NCI-H128 (cell line): ENCODE results near the gene PDE4D.
"Not testable (repeated sequence)": the region's sequence is repeated elsewhere in the genome, so short reads cannot be mapped to it uniquely, and the experiment has no call there.

Source experiments
- DNase-seq: peaks from one replicate; lab custom pipeline; 2025; ENCODE audit not compliant: unreplicated experiment; lab: John Stamatoyannopoulos, UW

The PDE4D gene

DNA sequence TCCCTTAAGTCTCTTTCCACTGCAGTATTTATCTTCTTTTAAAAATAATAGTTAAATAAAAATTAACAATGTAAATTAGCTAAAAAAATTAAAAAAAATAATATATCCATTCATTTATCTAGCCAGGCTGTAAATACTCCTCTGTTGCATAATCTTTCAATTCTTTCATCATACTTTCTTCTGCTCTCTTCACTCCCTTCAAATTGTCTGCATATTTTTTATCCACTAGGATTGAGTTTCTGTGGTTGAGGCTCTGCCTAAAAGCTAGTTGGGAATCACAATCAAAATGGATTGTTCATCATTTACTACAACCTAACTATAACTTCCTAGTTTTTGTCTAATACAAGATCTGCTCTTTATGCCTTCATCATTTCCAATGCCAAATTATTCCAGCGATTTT, 182.2 kb downstream of the PDE4D start:
- no peak for DNase-seq

DNA sequence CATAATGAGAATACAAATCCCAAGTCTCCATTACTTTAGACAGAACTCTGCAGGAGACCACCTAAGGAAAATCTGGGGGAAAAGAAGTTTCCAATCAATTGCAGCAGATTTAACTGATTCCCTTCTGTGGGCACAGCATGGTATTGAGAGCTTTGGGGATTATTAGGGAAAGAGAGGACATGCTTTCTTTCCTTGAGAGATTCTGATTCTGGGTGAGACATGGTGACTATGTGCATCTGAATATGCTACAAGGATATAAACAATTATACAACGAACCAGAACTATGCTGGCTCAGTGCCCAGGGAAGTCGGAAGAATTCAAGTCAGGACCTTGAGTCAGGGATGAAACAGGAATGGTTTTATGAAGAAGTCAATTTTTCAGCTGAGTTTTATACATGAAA, 183.7 kb downstream of the PDE4D start:
- no peak for DNase-seq

DNA sequence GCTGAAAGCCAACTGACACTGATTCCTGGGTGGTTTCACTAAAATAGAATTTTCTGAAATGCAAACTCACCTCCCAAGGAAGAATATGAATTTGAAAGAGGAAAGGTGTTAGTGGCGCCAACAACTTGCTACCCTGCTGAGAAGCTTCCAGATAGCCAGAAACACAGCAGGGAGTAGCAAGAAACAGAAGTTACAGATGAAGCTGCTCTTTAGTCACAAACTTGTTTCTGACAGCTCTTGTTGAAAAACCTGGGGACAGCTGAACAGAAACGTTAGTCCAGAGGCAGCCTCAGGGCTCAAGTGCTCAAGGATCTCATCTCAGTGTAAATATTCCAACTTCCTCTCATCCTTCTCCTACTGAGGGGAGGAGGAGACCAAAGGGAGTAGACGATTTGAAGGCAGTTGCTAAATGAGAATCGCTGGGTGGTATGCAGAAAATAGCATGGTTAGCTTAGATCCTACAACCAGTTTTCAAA, 184.1 kb downstream of the PDE4D start:
- DNase-seq, result no peak

DNA sequence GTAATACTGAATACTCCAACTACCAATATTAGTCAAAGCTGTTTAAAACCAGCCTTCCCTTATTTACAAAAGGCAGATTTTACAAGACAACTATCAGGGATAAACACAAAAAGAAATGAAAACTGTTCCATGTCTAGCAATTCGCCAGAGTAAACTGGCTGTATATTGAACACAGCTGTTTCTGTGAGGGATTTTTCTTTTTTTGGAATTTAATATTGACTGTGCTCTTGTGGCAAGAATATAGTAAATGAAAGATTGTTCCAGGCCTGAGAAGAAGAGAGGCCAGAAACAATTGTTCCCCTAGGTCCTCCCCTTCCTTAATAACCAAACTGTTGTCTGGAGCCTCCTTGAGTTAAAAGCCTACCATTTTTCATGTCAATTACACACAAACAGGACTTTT, 188.6 kb downstream of the PDE4D start:
- DNase-seq, result no peak

DNA sequence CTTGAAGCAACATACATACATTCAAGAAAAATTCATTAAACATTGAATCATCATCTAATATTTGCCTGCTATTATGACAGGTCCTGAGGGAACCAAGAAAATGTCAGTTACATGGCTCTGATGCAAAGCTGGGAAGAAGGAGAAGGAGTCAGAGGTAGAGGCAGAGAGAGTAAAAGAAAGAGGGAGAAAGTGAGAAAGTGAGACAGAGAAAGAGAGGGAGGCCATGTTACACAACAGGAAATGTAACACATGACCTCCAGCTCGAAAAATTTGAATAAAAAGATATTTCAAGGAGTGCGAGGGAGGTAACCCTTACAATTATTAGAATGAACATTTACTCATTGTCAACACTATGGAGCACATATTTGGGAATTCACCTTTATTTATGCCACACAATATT, 189.7 kb downstream of the PDE4D start:
- DNase-seq, result no peak

DNA sequence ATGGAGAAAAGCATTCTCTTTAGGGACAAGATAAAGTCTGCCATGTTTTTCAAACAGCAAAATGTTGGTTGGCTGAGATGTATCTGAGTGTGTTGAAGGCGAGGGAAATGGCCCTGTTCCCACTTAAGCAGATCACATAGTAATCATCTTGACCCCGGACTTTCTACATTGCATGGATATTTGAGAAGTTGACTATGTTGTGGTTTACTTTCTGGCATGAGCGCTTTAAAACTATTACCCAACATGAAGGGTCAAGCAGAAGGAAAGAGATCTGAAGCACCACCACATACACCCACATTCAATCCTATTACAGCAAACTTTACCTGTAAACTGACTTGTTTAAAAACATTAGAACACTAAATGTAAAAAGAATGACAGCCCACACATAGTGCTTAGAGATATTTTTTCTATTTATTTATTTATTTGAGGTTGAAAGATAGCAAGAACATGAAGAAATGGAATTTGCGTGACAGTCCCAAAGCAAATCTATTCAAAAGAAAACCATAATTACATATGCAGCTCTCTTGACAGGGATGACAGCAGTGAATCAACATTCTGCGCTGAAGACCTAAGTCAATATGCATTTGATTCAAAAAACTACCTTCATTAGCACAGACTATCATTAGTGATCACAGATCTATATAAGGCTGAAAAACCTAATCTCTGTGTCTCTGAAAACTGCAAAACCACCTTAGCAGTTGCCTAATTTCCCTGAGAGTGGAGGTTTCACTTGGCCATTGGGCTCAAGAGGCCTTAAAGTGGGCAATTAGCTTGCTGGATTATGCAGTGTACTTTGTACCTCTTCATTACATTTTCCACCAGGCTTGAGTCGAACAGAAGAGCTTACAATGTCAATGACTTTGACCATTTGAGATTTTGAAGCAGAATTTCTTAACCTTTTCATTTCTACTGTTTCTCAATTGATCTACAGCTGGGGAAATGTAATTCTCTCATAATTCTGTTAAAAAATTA, 195.0 kb downstream of the PDE4D start:
- DNase-seq, result no peak

DNA sequence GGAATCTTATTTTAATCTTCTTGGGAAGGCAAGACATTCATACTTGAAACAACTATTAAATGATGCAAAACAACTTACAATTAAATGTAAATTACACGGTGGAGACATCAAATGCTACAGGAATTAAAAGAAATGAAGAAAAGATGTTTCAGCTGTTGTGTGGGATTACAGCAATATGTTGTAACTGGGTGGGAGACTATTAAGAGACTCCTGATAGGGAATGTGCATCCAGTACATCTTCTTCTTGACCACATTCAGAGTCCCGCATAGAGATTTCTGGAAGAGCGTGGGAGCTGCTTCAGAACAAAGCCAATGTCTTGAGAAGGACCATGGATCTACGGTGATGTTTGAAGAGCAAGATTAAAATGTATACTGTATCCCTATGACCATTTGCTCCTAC, 199.1 kb downstream of the PDE4D start:
- no peak for DNase-seq

DNA sequence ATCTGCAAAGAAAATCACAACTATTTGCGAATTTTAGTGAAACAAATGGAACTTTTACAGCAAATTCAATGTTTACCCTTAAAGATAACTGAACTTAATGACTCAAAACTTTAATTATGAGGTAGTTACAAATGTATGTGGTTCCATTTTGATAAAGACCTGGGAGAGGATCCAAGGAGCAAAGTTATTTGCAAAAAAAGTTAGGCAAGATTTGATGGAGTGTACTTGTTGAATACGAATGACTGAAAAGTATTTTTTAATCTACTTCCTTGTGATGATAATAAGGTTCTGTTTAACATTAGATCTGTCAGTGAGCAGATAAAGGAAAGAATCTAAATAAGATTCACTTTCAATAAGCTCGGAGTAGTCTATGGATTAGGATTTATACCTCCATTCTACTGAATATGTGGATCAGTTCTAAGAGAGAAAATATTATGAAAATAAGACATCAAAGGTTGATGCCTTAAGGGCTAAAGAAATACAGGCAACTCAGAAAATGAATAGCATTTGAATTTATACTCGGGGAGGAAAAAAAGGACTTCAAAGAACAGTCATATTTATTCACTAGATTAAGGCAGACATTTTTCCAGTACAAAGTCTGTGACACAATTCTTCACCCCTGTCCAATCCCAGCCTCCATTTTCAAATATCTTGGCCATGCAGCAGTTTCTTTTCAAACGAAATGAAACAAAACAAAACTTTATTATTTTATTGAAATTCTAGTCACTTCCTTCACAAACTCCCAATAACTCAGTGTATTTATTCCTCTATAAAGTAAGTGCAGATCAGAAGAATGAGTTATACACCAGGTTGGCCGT, 199.8 kb downstream of the PDE4D start:
- DNase-seq, result no peak

DNA sequence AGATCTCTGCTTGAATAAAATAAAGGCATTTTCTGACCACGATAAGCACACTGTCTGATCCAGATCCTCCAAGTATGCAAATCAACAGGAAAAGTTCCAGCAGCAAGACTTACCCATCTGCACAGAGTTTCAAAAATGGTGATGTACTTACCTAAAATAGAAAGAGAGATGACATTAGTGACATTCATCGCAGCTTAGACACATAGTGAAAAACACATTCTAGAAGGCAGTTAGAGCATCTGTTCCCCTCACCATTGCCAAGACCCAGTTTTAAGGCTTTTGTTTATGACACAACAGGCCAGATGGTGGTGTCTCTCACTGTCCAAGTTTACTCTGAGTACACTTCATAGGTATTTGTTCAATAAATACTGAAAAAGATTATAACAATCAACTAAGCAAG, 207.7 kb downstream of the PDE4D start:
- no peak for DNase-seq

DNA sequence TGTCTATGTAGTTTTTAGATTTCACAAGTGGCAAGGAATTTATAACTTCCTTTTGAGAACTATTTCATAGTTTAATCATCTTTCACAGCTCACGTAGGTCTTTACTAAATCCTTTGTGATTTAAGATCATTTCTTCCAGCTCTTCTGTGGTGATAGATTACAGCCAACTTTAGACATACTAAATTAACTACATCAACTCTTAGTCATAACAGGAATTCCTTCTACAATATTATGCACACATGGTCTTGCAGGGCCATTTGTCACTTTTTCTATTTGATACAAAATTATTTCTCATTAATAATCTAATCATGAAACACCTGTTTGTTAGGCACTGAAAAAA, 208.4 kb downstream of the PDE4D start:
- no peak for DNase-seq

DNA sequence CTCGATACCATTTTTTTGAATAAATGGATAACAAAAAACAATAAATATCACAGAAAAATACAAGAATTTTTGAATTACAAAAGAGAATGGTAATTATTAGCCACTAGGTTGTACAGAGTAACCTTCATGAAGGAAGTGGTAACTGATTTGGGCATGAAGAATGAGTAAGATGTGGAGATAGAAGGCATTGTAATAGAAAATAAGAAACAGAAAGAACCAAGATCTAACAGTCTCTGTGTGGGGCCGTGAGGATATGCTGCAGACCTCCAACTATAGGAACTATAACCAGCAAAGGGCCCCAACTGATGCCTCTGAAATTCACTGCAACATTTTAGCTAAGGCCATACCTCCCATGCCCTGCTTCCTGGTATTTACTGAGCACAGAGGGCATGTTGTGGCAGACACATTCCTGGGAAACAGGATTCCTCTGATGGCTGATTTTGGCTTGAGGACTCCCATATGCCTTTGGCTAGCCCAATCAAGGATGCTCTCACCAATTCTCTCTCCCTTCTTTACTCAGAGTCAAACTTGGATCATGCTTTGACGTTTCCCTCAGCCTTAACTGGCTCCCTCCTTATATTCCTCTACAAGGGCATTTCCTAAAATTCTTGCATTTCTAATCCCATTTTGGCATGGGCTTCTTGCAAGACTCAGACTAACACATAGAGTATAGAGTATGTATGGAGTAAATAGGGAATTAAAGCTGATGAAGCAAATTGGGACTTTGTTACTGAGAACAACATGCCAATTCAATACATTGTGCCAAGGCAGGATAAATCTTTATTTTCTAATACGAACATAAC, 208.9 kb downstream of the PDE4D start:
- no peak for DNase-seq

DNA sequence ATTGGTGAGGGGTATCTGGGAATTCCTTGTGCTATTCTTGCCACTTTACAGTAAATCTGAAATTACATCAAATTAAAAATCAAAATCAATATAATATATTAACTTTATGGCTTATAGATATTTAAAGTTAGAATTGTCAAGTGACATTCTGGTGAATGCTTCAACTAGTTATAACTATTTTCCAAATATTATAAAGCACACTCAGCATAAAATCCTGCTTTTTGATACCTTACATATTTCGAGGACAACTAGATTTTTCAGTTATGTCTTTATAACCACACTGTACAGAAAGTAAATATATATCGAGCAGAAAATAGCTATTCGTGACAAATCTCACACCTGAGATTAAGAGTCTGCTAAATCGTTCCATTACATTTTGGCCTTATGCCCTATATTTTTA, 210.2 kb downstream of the PDE4D start:
- no peak for DNase-seq

DNA sequence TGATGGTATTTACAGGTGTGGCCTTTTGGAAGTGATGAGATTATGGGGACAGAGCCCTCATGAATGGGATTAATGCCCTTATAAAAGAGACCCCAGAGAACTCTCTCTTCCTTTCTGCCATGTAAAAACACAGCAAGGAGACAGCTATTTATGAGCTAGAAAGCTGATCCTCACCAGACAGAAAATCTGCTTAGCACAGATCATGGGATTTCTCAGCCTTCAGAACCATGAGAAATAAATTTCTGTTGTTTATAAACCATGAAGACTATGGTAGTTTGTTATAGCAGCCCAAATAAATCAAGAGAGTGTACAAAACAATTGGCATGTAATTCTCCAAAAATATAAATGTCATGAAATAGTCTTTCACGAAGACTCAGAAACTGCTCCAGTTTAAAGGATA, 211.0 kb downstream of the PDE4D start:
- DNase-seq, result no peak

DNA sequence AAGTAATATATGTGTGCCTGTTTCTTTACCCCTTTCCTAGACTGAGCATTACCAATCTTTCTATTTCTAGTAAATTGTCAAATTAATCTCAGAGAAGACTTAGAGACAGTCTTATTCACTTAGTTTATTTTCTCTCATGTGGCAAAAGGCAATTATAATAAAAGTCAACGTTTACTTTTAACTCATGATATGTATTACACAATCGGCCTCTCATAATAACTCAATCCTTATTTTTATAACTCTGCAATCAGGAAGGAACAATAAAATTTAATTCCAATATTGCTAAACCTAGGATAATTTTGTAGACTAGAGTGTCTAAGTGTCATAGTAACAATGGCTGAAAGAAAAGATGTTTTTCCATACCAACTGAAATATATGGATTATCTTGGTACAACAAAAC, 214.6 kb downstream of the PDE4D start:
- no peak for DNase-seq

DNA sequence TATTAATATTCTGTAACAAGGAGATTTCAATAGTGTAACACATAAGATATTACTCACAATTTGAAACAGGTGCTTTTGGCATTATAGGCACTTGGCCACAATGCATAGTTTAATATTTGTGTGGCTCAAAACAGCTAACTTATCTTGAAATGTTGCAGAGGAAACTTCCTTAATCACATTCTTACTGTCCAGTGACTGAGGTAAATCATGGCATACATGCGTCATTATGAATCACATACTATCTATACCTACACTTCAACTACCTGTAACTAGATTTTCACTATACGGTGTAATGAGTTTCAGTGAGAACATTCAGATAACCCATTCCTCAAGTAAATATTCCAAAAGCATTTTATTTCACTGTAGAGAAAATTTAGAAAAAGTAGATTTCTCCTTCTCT, 218.8 kb downstream of the PDE4D start:
- DNase-seq, result no peak

DNA sequence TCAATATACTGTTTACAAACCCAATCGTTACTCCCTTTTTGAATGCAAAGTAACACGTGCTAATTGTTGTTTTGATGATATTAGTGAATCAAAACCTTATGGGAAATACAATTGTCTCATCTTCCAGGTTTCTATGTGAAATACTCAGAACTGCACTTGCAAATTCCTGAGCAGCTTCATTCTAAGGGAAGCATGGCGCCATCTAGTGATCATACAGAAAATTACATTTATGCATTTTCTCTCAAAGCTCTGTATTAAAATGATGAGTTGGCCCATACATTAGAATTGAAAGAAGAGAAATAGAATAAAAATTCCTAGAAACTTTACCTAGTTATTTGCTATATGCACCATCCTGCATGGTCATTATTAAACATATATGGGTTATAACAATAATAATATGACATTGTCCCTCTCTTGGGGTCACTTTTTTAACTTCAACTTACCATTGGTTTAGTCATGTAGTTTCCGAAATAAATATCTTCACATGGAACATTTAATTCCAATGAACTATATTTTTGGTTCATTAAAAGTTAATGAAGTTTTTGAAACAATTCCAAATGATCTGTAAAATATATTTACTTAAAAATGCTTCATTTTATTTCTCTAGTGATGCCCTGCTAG, 220.0 kb downstream of the PDE4D start:
- DNase-seq, result no peak

DNA sequence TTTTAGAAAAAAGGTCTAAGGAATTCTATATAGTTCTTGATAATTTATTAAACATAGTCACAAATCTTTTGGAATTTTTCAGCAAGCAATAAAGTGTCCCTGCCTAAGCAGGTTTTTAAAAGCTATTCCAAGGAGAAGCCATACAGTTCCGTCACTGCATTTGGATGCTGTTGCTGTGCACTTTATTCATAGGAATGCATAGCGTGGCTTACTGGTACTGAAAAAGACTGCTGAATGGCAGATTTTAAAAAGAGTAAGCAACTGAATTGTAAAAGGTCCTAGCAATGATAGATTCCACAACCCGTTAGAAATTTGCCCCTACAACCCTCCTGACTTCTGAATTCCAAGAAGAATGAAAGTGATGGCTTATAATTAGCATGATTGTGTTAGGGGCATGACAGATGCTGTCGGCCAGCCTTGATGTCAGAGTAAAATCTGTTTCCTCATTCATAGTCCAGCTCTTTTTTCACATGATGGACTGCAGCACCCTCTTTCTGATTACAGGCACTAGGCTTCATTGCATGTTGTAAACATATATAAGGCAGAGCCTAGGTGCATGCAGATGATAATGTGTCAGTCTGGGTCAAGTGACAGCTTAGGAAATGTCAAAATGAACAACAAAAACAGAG, 227.0 kb downstream of the PDE4D start:
- no peak for DNase-seq

DNA sequence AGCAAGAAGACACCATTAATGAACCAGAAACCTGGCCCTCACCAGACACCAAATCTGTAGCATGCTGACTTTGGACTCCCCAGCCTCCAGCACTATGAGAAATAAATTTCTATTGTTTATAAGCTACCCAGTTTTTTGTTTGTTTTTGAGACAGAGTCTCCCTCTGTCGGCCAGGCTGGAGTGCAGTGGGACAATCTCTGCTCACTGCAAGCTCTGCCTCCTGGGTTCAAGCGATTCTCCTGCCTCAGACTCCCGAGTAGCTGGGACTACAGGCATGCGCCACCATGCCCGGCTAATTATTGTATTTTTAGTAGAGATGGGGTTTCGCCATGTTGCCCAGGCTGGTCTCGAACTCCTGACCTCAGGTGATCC, 227.7 kb downstream of the PDE4D start:
- not testable (repeated sequence) for DNase-seq

DNA sequence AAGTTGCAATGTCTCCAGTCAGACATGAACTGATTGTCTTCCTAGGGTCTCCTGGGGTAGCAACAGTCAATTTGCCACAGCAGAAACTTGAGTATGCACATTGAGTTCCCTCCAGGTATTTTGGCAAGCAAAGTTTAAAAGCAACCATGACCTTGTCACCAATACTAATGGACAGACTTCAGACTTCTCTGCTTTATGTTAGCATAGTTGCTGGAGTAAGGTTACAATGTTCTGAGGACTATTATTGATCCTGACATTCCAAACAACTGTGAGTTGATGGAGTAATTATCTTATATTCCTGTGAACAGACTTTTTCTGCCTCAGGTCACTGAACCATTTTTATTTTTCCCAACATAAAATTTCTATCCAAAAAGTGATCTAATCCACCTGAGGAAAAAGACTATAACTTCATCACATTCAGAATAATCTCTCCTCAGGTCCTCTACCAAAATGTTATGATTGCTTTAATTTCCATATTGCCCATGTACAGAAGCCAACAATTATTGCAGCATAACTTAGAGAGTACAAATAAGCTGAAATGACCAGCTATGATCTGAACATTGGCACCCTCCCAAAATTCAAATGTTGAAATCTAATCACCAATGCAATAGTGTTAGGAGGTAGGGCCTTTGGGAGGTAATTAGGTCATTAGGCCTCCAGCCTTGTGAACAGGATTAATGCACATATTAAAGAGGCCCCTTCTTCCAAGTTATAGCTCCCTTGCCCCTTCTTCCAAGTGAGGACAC, 228.3 kb downstream of the PDE4D start:
- DNase-seq, result no peak
